T follicular helper cell (primary cell): Measurements from ENCODE around the gene FRRS1L.

Experiments used
- DNase-seq: peaks from one replicate; pipeline ENCODE4 v3.0.0-alpha.2; 2020; ENCODE audit warnings: low read depth
- total RNA-seq, 2 experiments: gene quantifications; one replicate each; lab custom pipeline; 2026; lab: John Stamatoyannopoulos, UW

Gene FRRS1L
- 0 to 0.04 reads per million in 2 experiments for total RNA-seq

- DNase-seq, result no peak
These were observed at the start of gene FRRS1L for GRCh38 chr9:109166771-109167601. Gene FRRS1L (minus strand): TSS chr9:109167249. CDS start chr9:109167138, 111 bp downstream.

GRCh38 chr9:109214414-109214813 is 47.4 kb upstream of the FRRS1L start:
- no peak for DNase-seq

- no peak for DNase-seq
These were observed 46.5 kb upstream of the FRRS1L start for GRCh38 chr9:109213285-109214121.

GRCh38 chr9:109212768-109213167 is 45.7 kb upstream of the FRRS1L start:
- DNase-seq, result no peak

- no peak for DNase-seq
These were observed 39.6 kb upstream of the FRRS1L start for GRCh38 chr9:109206670-109207069.

GRCh38 chr9:109205526-109205925 is 38.5 kb upstream of the FRRS1L start:
- DNase-seq, result no peak

- no peak for DNase-seq
These were observed 36.8 kb upstream of the FRRS1L start for GRCh38 chr9:109203761-109204360.

GRCh38 chr9:109199676-109200075 is 32.6 kb upstream of the FRRS1L start:
- DNase-seq, result no peak

- DNase-seq, result no peak
These were observed 31.8 kb upstream of the FRRS1L start for GRCh38 chr9:109198736-109199382.

- DNase-seq, result no peak
These were observed 27.0 kb upstream of the FRRS1L start for GRCh38 chr9:109193974-109194556.

GRCh38 chr9:109192732-109193361 is 25.8 kb upstream of the FRRS1L start:
- DNase-seq, result no peak

- DNase-seq, result no peak
These were observed 24.7 kb upstream of the FRRS1L start for GRCh38 chr9:109191746-109192145.

- DNase-seq, result no peak
These were observed 23.1 kb upstream of the FRRS1L start for GRCh38 chr9:109190151-109190550.

GRCh38 chr9:109186857-109187520 is 19.9 kb upstream of the FRRS1L start:
- no peak for DNase-seq

- no peak for DNase-seq
These were observed 16.1 kb upstream of the FRRS1L start for GRCh38 chr9:109182940-109183798.

GRCh38 chr9:109182550-109182939 is 15.5 kb upstream of the FRRS1L start:
- DNase-seq, result no peak

GRCh38 chr9:109181284-109181683 is 14.2 kb upstream of the FRRS1L start:
- no peak for DNase-seq

- DNase-seq, result no peak
These were observed 12.9 kb upstream of the FRRS1L start for GRCh38 chr9:109179801-109180523.

- DNase-seq, result no peak
These were observed 9.9 kb upstream of the FRRS1L start for GRCh38 chr9:109176963-109177362.
